Skeletal muscle satellite cell (primary cell): ENCODE results near the gene LIPI. TPM values are rescaled to one million over a fixed set of nuclear protein-coding genes. Genes with fewer than 3 reads are reported as not detected.

Experiments used
- H3K27me3 ChIP-seq: 2 replicates; pipeline ENCODE4 v1.7.0; 2013; ENCODE audit warnings: low read length; ENCODE audit not compliant: control insufficient read depth, insufficient read depth
- H3K36me3 ChIP-seq: 2 replicates; pipeline ENCODE4 v1.7.0; 2013; ENCODE audit warnings: mild to moderate bottlenecking, control low read depth, low read length; ENCODE audit not compliant: insufficient read depth
- H3K4me1 ChIP-seq: 2 replicates; pipeline ENCODE4 v1.7.0; 2013; ENCODE audit warnings: low read length; ENCODE audit not compliant: control insufficient read depth, insufficient read depth
- H3K4me2 ChIP-seq: 2 replicates; pipeline ENCODE4 v1.7.0; 2013; ENCODE audit warnings: mild to moderate bottlenecking, low read length
- H3K4me3 ChIP-seq: 2 replicates; pipeline ENCODE4 v1.7.0; 2013; ENCODE audit warnings: low read length
- H3K9ac ChIP-seq: 2 replicates; pipeline ENCODE4 v1.7.0; 2013; ENCODE audit warnings: mild to moderate bottlenecking, low read depth, low read length, moderate library complexity
- H3K9me3 ChIP-seq: replicated peaks from 2 replicates; pipeline ENCODE4 v1.7.0; 2013; ENCODE audit warnings: mild to moderate bottlenecking, control low read depth, low read length
- total RNA-seq: library from RNA; depleted of rRNA; stranded (reverse); fragments of >200 nt; gene quantifications from 2 replicates; pipeline ENCODE4 v1.2.3, GENCODE V29; 2012; rRNA removed

LIPI gene
- not detected in 2 replicates for total RNA-seq

- no peak within 1 kb of the TSS for H3K4me3 ChIP-seq
- H3K9ac ChIP-seq = no peak within 1 kb of the TSS
- H3K27me3 ChIP-seq = peaks cover 5% of the 10 kb centered on the region
- no peaks in the 10 kb centered on the region for H3K36me3 ChIP-seq
- no peaks in the 10 kb centered on the region for H3K9me3 ChIP-seq
- H3K4me2 ChIP-seq = no peak within 1 kb of the TSS
- no peaks in the 10 kb centered on the region for H3K4me1 ChIP-seq
These were observed at the start of gene LIPI for GRCh38 chr21:14210738-14211137. TSS of gene LIPI (minus strand) at chr21:14210955. CDS start at chr21:14210845, 110 bp downstream.

DNA sequence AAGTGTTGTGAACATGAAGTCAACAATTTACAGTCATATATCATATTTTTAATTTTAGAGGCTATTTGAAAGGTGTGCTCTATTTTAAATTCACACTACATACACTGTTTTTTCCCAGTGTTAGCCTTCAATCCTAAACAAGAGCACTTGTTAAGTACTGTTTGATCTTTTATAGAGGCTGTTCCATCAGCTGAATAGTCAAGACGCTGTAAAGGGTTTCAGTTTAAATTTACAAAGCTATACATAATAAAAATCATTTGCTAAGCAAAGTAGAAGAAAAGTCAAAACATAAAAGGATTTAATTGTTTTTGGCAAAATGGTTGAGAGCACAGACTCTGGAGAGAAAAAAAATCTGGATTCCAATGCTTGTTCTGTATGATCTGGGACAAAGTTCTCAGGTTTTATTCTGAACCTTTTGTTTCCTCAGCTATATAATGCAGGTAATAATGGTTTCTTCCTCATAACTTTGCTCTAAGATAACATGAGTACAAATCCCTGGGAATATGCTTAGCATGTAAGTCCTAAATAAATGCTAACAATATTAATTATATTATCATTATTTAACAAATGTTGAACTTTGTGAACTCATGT, 49.5 kb upstream of the LIPI start:
- H3K4me1 ChIP-seq = no peaks in the 10 kb centered on the region
- peaks cover 4% of the 10 kb centered on the region for H3K27me3 ChIP-seq
- no peak overlapping the region for H3K4me2 ChIP-seq
- no peaks in the 10 kb centered on the region for H3K9me3 ChIP-seq
- H3K4me3 ChIP-seq = no peak overlapping the region
- no peak overlapping the region for H3K9ac ChIP-seq
- no peaks in the 10 kb centered on the region for H3K36me3 ChIP-seq

DNA sequence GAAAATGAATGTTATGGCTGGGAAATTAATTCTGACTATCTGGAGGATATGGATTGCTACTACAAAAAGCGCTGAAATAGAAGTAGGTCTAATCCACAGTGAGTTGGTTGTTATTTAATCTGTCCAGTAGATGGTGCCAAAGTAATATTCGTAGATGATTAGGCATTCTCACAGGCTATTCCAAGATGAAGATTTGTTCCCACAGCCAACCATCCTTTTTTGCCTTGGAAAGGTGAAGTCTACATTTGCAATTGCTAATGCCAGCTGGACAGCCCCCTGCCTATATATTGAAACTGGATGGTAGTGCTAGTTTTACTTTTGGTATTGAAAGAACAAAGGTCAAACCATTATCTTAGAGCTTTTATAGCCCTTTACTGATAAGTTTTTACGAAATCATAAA, 49.0 kb upstream of the LIPI start:
- Histone ChIP-seq H3K4me1 (no peaks in the 10 kb centered on the region), H3K9me3 (no peaks in the 10 kb centered on the region), H3K27me3 (peaks cover 4% of the 10 kb centered on the region), H3K36me3 (no peaks in the 10 kb centered on the region), H3K4me2 (no peak overlapping the region), H3K9ac (no peak overlapping the region), H3K4me3 (no peak overlapping the region)

- H3K9me3 ChIP-seq = no peaks in the 10 kb centered on the region
- H3K4me1 ChIP-seq = no peaks in the 10 kb centered on the region
These were observed 40.6 kb upstream of the LIPI start for GRCh38 chr21:14251336-14251735.

GRCh38 chr21:14245711-14246110, 35.0 kb upstream of the LIPI start:
- H3K36me3 ChIP-seq = no peaks in the 10 kb centered on the region

More at GRCh38 chr21:14251336-14251735, 40.6 kb upstream of the LIPI start:
- Histone ChIP-seq H3K4me3 (no peak overlapping the region), H3K4me2 (no peak overlapping the region), H3K27me3 (no peaks in the 10 kb centered on the region), H3K36me3 (no peaks in the 10 kb centered on the region), H3K9ac (no peak overlapping the region)

GRCh38 chr21:14244911-14245310, 34.2 kb upstream of the LIPI start:
- Histone ChIP-seq H3K36me3 (no peaks in the 10 kb centered on the region), H3K9ac (no peak overlapping the region), H3K9me3 (no peaks in the 10 kb centered on the region), H3K27me3 (no peaks in the 10 kb centered on the region), H3K4me3 (no peak overlapping the region), H3K4me2 (no peak overlapping the region), H3K4me1 (no peaks in the 10 kb centered on the region)

More at GRCh38 chr21:14245711-14246110, 35.0 kb upstream of the LIPI start:
- no peak overlapping the region for H3K9ac ChIP-seq
- no peaks in the 10 kb centered on the region for H3K27me3 ChIP-seq
- H3K9me3 ChIP-seq = no peaks in the 10 kb centered on the region
- H3K4me3 ChIP-seq = no peak overlapping the region
- H3K4me2 ChIP-seq = no peak overlapping the region
- no peaks in the 10 kb centered on the region for H3K4me1 ChIP-seq

GRCh38 chr21:14243874-14244273, 33.1 kb upstream of the LIPI start:
- no peak overlapping the region for H3K9ac ChIP-seq
- no peak overlapping the region for H3K4me3 ChIP-seq
- no peaks in the 10 kb centered on the region for H3K36me3 ChIP-seq
- no peaks in the 10 kb centered on the region for H3K27me3 ChIP-seq
- H3K4me2 ChIP-seq = no peak overlapping the region
- no peaks in the 10 kb centered on the region for H3K4me1 ChIP-seq
- H3K9me3 ChIP-seq = no peaks in the 10 kb centered on the region

DNA sequence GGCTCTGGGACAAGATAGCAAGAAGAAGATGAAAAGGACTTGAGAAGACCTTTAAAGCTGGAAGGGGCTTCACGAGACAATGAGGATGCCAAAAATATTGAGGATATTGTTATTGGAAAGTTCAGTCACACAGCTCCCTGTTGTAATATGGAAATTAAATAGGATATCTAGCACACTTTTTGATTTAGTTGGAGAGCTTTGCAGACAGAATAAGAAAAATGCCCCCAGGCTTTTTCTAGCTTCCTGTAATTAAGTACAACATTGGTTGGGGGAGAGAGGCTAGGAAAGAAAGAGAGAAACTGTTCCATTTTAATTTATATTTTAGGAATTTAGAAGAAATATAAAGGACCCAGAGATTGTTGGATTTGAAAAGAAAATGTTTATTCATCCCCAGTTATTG, 32.7 kb upstream of the LIPI start:
- H3K4me2 ChIP-seq = no peak overlapping the region
- no peak overlapping the region for H3K4me3 ChIP-seq
- H3K9ac ChIP-seq = no peak overlapping the region
- H3K4me1 ChIP-seq = no peaks in the 10 kb centered on the region
- H3K27me3 ChIP-seq = no peaks in the 10 kb centered on the region
- H3K36me3 ChIP-seq = no peaks in the 10 kb centered on the region
- H3K9me3 ChIP-seq = no peaks in the 10 kb centered on the region

DNA sequence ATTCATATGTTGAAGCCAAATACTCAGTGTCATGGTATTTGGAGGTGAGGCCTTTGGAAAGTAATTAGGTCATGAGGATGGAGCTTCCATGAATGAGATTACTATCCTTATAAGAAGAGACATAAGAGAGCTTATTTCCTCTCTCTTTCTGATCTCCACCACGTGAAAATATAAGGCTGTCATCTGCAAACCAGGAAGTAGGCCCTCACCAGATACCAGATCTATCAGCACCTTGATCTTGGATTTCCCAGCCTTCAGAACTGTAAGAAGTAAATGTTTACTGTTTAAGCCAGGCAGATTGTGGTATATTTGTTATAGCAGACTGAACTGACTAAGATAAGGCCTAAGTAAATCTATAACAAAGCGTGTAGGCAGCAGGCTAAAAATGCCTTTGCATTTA, 30.5 kb upstream of the LIPI start:
- no peak overlapping the region for H3K4me3 ChIP-seq
- H3K4me1 ChIP-seq = no peaks in the 10 kb centered on the region
- H3K27me3 ChIP-seq = no peaks in the 10 kb centered on the region
- H3K9me3 ChIP-seq = no peaks in the 10 kb centered on the region
- no peaks in the 10 kb centered on the region for H3K36me3 ChIP-seq
- H3K4me2 ChIP-seq = no peak overlapping the region
- no peak overlapping the region for H3K9ac ChIP-seq

DNA sequence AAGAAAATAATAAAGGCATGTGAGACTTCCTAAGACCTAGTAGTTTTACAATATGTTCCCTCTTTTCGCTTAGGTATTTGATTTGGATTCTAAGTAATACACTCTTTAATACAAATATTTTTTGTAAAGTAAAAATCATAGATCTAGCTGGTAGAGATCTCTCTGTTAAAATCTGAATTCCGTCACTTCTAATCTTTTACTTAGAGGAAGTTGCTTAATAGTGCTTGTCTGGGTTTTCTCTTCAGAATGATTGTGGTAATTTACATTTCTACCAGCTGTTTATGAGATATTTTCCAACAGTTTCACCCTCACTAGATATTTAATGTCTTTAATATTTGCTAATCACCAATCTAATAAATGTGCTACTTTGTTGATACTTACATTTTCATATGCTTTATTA, 28.5 kb upstream of the LIPI start:
- Histone ChIP-seq H3K27me3 (no peaks in the 10 kb centered on the region), H3K4me3 (no peak overlapping the region), H3K9ac (no peak overlapping the region), H3K4me2 (no peak overlapping the region), H3K4me1 (no peaks in the 10 kb centered on the region), H3K9me3 (no peaks in the 10 kb centered on the region), H3K36me3 (no peaks in the 10 kb centered on the region)

- Histone ChIP-seq H3K4me2 (no peak overlapping the region), H3K9me3 (no peaks in the 10 kb centered on the region), H3K9ac (no peak overlapping the region), H3K27me3 (no peaks in the 10 kb centered on the region), H3K4me1 (no peaks in the 10 kb centered on the region), H3K36me3 (no peaks in the 10 kb centered on the region), H3K4me3 (no peak overlapping the region)
These were observed 25.4 kb upstream of the LIPI start for GRCh38 chr21:14236180-14236579.

DNA sequence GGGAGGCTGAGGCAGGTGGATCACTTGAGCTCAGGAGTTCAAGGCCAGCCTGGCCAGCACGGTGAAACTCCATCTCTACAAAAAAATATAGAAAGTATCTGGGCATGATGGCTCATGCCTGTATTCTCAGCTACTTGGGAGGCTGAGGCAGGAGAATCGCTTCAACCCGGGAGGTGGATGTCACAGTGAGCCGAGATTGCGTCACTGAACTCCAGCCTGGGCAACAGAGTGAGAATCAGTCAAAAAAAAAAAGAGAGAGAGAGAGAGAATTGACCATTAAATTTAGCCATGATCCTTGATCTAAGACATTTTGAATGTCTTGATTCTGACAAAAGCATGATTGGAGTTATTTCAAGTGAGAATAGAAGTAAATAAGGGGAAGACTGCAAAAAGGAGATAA, 24.3 kb upstream of the LIPI start:
- H3K4me3 ChIP-seq = no peak overlapping the region
- H3K9me3 ChIP-seq = no peaks in the 10 kb centered on the region
- no peaks in the 10 kb centered on the region for H3K36me3 ChIP-seq
- no peak overlapping the region for H3K9ac ChIP-seq
- H3K4me1 ChIP-seq = no peaks in the 10 kb centered on the region
- no peak overlapping the region for H3K4me2 ChIP-seq
- H3K27me3 ChIP-seq = no peaks in the 10 kb centered on the region
